Breast epithelium (tissue), 4 donors: ENCODE data around the gene ZC3H15. TPM values are rescaled to one million over a fixed set of nuclear protein-coding genes. Genes with fewer than 3 reads are reported as not detected.

ENCODE experiments used
- DNase-seq, 2 donors: peaks; one replicate each; pipeline ENCODE4 v3.0.0-alpha.2; 2019; ENCODE audit warnings: low spot score in 2 of 2
- H3K27ac ChIP-seq, 2 donors: fragments of 200-600 bp; sonication (generic) in 1 of 2; one replicate each; pipeline ENCODE4 v1.5.1; 2016 to 2019; ENCODE audit warnings: mild to moderate bottlenecking in 1 of 2
- H3K27me3 ChIP-seq, 2 donors: fragments of 200-600 bp; sonication (generic) in 1 of 2; one replicate each; pipeline versions ENCODE4 v1.5.1 to v1.6.0; 2017 to 2019; ENCODE audit warnings: control low read depth in 1 of 2, mild to moderate bottlenecking in 1 of 2
- H3K36me3 ChIP-seq: fragments of 200-600 bp; one replicate; pipeline ENCODE4 v1.5.1; 2019
- H3K4me1 ChIP-seq, 2 donors: fragments of 200-600 bp; sonication (generic); one replicate each; pipeline ENCODE4 v1.5.1; 2016 to 2019; ENCODE audit warnings: control low read depth in 1 of 2
- H3K4me3 ChIP-seq, 3 donors: fragments of 200-600 bp; sonication (generic); 1 replicate in 2 of 3; 2 replicates in 1 of 3; pipeline ENCODE4 v1.5.1; 2016 to 2019; ENCODE audit warnings: mild to moderate bottlenecking in 3 of 3, moderate library complexity in 2 of 3
- H3K9me3 ChIP-seq, 2 donors: fragments of 200-600 bp; sonication (generic) in 1 of 2; one replicate each; pipeline ENCODE4 v1.5.1; 2016 to 2019; ENCODE audit warnings: control low read depth in 1 of 2
- CTCF ChIP-seq, 3 donors: fragments of 450-650 bp; IDR thresholded peaks; one replicate each; pipeline ENCODE4 v1.5.1; 2016 to 2017; ENCODE audit warnings: antibody characterized with exemption in 3 of 3, mild to moderate bottlenecking in 3 of 3, moderate library complexity in 3 of 3
- POLR2A ChIP-seq: fragments of 450-650 bp; IDR thresholded peaks from one replicate; pipeline ENCODE4 v1.6.1; 2016; ENCODE audit warnings: antibody characterized with exemption, mild to moderate bottlenecking, moderate library complexity
- POLR2AphosphoS5 ChIP-seq, 3 donors: sonication (generic); formaldehyde crosslinking; IDR thresholded peaks; one replicate each; pipeline ENCODE4 v1.6.1; 2017; ENCODE audit warnings: antibody characterized with exemption in 3 of 3
- intact Hi-C: fragments of 100-400 bp; cut with DNase I; formaldehyde crosslinking; loops from one replicate; pipeline ENCODE4 v1.15.1; 2023; ENCODE audit warnings: low total_unique reads
- total RNA-seq, 3 donors: library from RNA; depleted of rRNA; stranded (reverse); fragments of >200 nt; gene quantifications; one replicate each; pipeline ENCODE4 v1.1.0, GENCODE V29; 2016

ZC3H15 gene
- total RNA-seq, 3 donors from 2014 or later: 70.8 to 75.8 (median 73.0) TPM

- Histone ChIP-seq H3K9me3 (no peaks in the 10 kb centered on the region), H3K36me3 (no peaks in the 10 kb centered on the region), H3K4me3 (no peak overlapping the region), H3K27me3 (no peaks in the 10 kb centered on the region), H3K4me1 (no peaks in the 10 kb centered on the region), H3K27ac (no peak overlapping the region)
- no peak for DNase-seq
- TF ChIP-seq POLR2A (no peak), CTCF (IDR thresholded peaks at IDR 0.05) (no peak), POLR2AphosphoS5 (IDR thresholded peaks at IDR 0.05) (no peak)
- intact Hi-C loops: no loop called here
These were observed 65.4 kb downstream of the ZC3H15 start for GRCh38 chr2:186551323-186552050.

- no peak for TF ChIP-seq CTCF (IDR thresholded peaks at IDR 0.05)
- TF ChIP-seq POLR2AphosphoS5 (IDR thresholded peaks at IDR 0.05): no peak
- no peak for TF ChIP-seq POLR2A
- no peak for DNase-seq
- Histone ChIP-seq H3K27ac (no peak overlapping the region), H3K4me1 (no peaks in the 10 kb centered on the region), H3K9me3 (no peaks in the 10 kb centered on the region), H3K36me3 (no peaks in the 10 kb centered on the region), H3K4me3 (no peak overlapping the region), H3K27me3 (no peaks in the 10 kb centered on the region)
- intact Hi-C loops: no loop called here
These were observed 68.4 kb downstream of the ZC3H15 start for GRCh38 chr2:186554429-186554828.

GRCh38 chr2:186554850-186555671 lies 69.0 kb downstream of the ZC3H15 start:
- TF ChIP-seq CTCF (IDR thresholded peaks at IDR 0.05): no peak
- no peak for TF ChIP-seq POLR2AphosphoS5 (IDR thresholded peaks at IDR 0.05)
- no peak for TF ChIP-seq POLR2A
- Histone ChIP-seq H3K4me3 (no peak overlapping the region), H3K9me3 (no peaks in the 10 kb centered on the region), H3K36me3 (no peaks in the 10 kb centered on the region), H3K4me1 (no peaks in the 10 kb centered on the region), H3K27ac (no peak overlapping the region), H3K27me3 (no peaks in the 10 kb centered on the region)
- DNase-seq: no peak
- intact Hi-C loops: no loop called here

GRCh38 chr2:186558512-186559276 lies 72.6 kb downstream of the ZC3H15 start:
- H3K27me3 ChIP-seq: no peaks in the 10 kb centered on the region
- no peak for DNase-seq
- H3K9me3 ChIP-seq: no peaks in the 10 kb centered on the region
- intact Hi-C loops: no loop called here
- H3K4me3 ChIP-seq: no peak overlapping the region
- no peaks in the 10 kb centered on the region for H3K36me3 ChIP-seq
- no peak overlapping the region for H3K27ac ChIP-seq
- no peaks in the 10 kb centered on the region for H3K4me1 ChIP-seq
- no peak for TF ChIP-seq CTCF (IDR thresholded peaks at IDR 0.05)
- TF ChIP-seq POLR2A: no peak
- TF ChIP-seq POLR2AphosphoS5 (IDR thresholded peaks at IDR 0.05): no peak

Other genes with a start within 250 kb of the ZC3H15 start
- gene ITGAV, start 103.8 kb downstream of the ZC3H15 start, total RNA-seq: 100 to 1,000 TPM; 107 to 125 (median 117) TPM
- gene FAM171B, start 207.8 kb downstream of the ZC3H15 start, total RNA-seq: 10 to 100 TPM in 2 of 3 donors, 1 to 10 TPM in 1; 9.4 to 12.1 (median 10.5) TPM